IMR-90 (cell line): ENCODE results near the gene STXBP4. TPM values are rescaled to one million over a fixed set of nuclear protein-coding genes. Genes with fewer than 3 reads are reported as not detected.

Experiments used
- ATAC-seq: fragments of 200-7000 bp; cut with Tn5 transposase; 2 replicates; pipeline ENCODE4 v1.9.1; 2020; ENCODE audit warnings: low read depth, mild to moderate bottlenecking, moderate library complexity
- BruUV-seq: library from RNA; stranded (reverse); fragments of 400-500 nt; replicated peaks from 2 replicates; lab custom pipeline; 2021; lab: Mats Ljungman, UMichigan
- CTCF ChIA-PET: fragments of 300-600 bp; formaldehyde crosslinking; extraction: SDS; loops from one replicate; lab custom pipeline; 2021; ENCODE audit warnings: antibody characterized with exemption; lab: Yijun Ruan, JAX
- POLR2A ChIA-PET: fragments of 300-600 bp; sonication (Branson Sonifier 250); formaldehyde crosslinking; loops from one replicate; lab custom pipeline; 2022; ENCODE audit warnings: antibody characterized with exemption; ENCODE audit not compliant: unreplicated experiment; lab: Charles Lee
- DNase-seq: peaks from one replicate; pipeline ENCODE4 v3.0.0; 2013
- H2AFZ ChIP-seq: replicated peaks from 2 replicates; pipeline ENCODE3; 2013; ENCODE audit warnings: low read length, mild to moderate bottlenecking; ENCODE audit not compliant: poor library complexity
- H2AK5ac ChIP-seq: 2 replicates; pipeline ENCODE4 v1.6.1; 2013; ENCODE audit warnings: low read depth, low read length, inconsistent platforms
- H2AK9ac ChIP-seq: replicated peaks from 2 replicates; pipeline ENCODE3; 2013; ENCODE audit warnings: mild to moderate bottlenecking, low read depth, low read length, moderate library complexity; ENCODE audit not compliant: poor library complexity
- H2BK120ac ChIP-seq: 2 replicates; pipeline ENCODE4 v1.6.1; 2013; ENCODE audit warnings: low read depth, low read length, inconsistent platforms
- H2BK15ac ChIP-seq: 3 replicates; pipeline ENCODE4 v1.6.1; 2013; ENCODE audit warnings: low read depth, low read length, inconsistent platforms
- H2BK20ac ChIP-seq: 2 replicates; pipeline ENCODE4 v1.6.1; 2013; ENCODE audit warnings: low read depth, mild to moderate bottlenecking, inconsistent platforms, low read length, moderate library complexity
- H2BK5ac ChIP-seq: 2 replicates; pipeline ENCODE4 v1.6.1; 2013; ENCODE audit warnings: mild to moderate bottlenecking, low read depth, low read length, inconsistent platforms; ENCODE audit not compliant: poor library complexity, severe bottlenecking
- H3K14ac ChIP-seq: replicated peaks from 2 replicates; pipeline ENCODE4 v1.6.1; 2013; ENCODE audit warnings: low read depth, low read length, inconsistent platforms
- H3K18ac ChIP-seq: 2 replicates; pipeline ENCODE4 v1.6.1; 2013; ENCODE audit warnings: low read depth, low read length, control low read depth
- H3K23ac ChIP-seq: 2 replicates; pipeline ENCODE4 v1.6.1; 2013; ENCODE audit warnings: low read depth, low read length, inconsistent platforms
- H3K27ac ChIP-seq: 2 replicates; pipeline ENCODE4 v1.5.1; 2013; ENCODE audit warnings: mild to moderate bottlenecking, control low read depth, low read length; ENCODE audit not compliant: insufficient read depth
- H3K27me3 ChIP-seq: 2 replicates; pipeline ENCODE4 v1.6.1; 2013; ENCODE audit warnings: low read length; ENCODE audit not compliant: control insufficient read depth, insufficient read depth
- H3K36me3 ChIP-seq: 2 replicates; pipeline ENCODE4 v1.6.1; 2013; ENCODE audit warnings: low read length, mixed read lengths; ENCODE audit not compliant: control insufficient read depth, insufficient read depth
- H3K4ac ChIP-seq: 2 replicates; pipeline ENCODE4 v1.6.1; 2013; ENCODE audit warnings: low read depth, low read length, inconsistent platforms
- H3K4me1 ChIP-seq: 2 replicates; pipeline ENCODE4 v1.6.1; 2013; ENCODE audit warnings: low read length, mixed read lengths; ENCODE audit not compliant: control insufficient read depth, insufficient read depth
- H3K4me2 ChIP-seq: 2 replicates; pipeline ENCODE4 v1.6.1; 2013; ENCODE audit warnings: low read depth, mild to moderate bottlenecking, control low read depth, low read length, moderate library complexity
- H3K4me3 ChIP-seq: 2 replicates; pipeline ENCODE4 v1.5.1; 2013; ENCODE audit warnings: low read depth, mild to moderate bottlenecking, control low read depth, low read length, moderate library complexity; ENCODE audit not compliant: insufficient read depth
- H3K56ac ChIP-seq: 2 replicates; pipeline ENCODE4 v1.6.1; 2013; ENCODE audit warnings: low read length, inconsistent platforms; ENCODE audit not compliant: insufficient read depth; ENCODE audit errors: extremely low read depth
- H3K79me1 ChIP-seq, 2 experiments: 2 replicates each; pipeline ENCODE4 v1.6.1; 2013; ENCODE audit warnings: low read length in 2 of 2, inconsistent platforms in 1 of 2, low read depth in 1 of 2
- H3K9ac ChIP-seq: 2 replicates; pipeline ENCODE4 v1.6.1; 2013; ENCODE audit warnings: low read depth, low read length, control low read depth
- H3K9me1 ChIP-seq: 2 replicates; pipeline ENCODE4 v1.6.1; 2013; ENCODE audit warnings: low read length, inconsistent platforms; ENCODE audit not compliant: insufficient read depth
- H3K9me3 ChIP-seq: 2 replicates; pipeline ENCODE4 v1.6.1; 2013; ENCODE audit warnings: low read length; ENCODE audit not compliant: control insufficient read depth, insufficient read depth
- H4K20me1 ChIP-seq: 2 replicates; pipeline ENCODE4 v1.6.1; 2013; ENCODE audit warnings: low read length, inconsistent platforms; ENCODE audit not compliant: insufficient read depth
- H4K5ac ChIP-seq: 2 replicates; pipeline ENCODE4 v1.6.1; 2013; ENCODE audit warnings: mild to moderate bottlenecking, low read depth, low read length, control low read depth
- H4K8ac ChIP-seq, 2 experiments: 2 replicates each; pipeline ENCODE4 v1.6.1; 2013; ENCODE audit warnings: low read depth in 2 of 2, low read length in 2 of 2, control low read depth in 1 of 2, inconsistent platforms in 1 of 2
- H4K91ac ChIP-seq: 2 replicates; pipeline ENCODE4 v1.6.1; 2013; ENCODE audit warnings: low read depth, low read length, inconsistent platforms; ENCODE audit not compliant: insufficient read depth
- BHLHE40 ChIP-seq: fragments of 150-350 bp; IDR thresholded peaks from 2 replicates; pipeline ENCODE4 v1.6.1; 2016; ENCODE audit warnings: mild to moderate bottlenecking, low read depth, low read length
- CEBPB ChIP-seq: IDR thresholded peaks from 2 replicates; pipeline ENCODE4 v1.6.1; 2012; ENCODE audit warnings: low read depth, low read length, improper control_type of control experiment
- FOS ChIP-seq: fragments of 150-350 bp; IDR thresholded peaks from 2 replicates; pipeline ENCODE4 v1.6.1; 2016; ENCODE audit warnings: low read depth, low read length
- MAZ ChIP-seq: IDR thresholded peaks from 2 replicates; pipeline ENCODE4 v1.6.1; 2012; ENCODE audit warnings: low read depth, mild to moderate bottlenecking, low read length, improper control_type of control experiment, moderate library complexity, borderline replicate concordance
- RAD21 ChIP-seq: IDR thresholded peaks from 2 replicates; pipeline ENCODE4 v1.6.1; 2012; ENCODE audit warnings: low read length, improper control_type of control experiment
- WGBS, 2 experiments: methylation state at CpG; one replicate each; pipeline versions ENCODE4 v1.1.5 to v1.1.7; 2013; ENCODE audit warnings: missing lambda C conversion rate in 2 of 2; ENCODE audit not compliant: insufficient read length in 1 of 2; ENCODE audit errors: extremely low coverage in 2 of 2; 5-methylcytosine and 5-hydroxymethylcytosine counted together
- dilution Hi-C: fragments of 300-500 bp; cut with HindIII; formaldehyde crosslinking; loops from one replicate; pipeline ENCODE4 v1.14.3; 2018; ENCODE audit warnings: low sequenced_read_pairs; ENCODE audit not compliant: unreplicated experiment
- in situ Hi-C: fragments of 300-500 bp; cut with MboI; formaldehyde crosslinking; loops from 3 replicates; pipeline ENCODE4 v1.14.3; 2019; ENCODE audit warnings: low sequenced_read_pairs, inconsistent platforms, mixed read lengths
- intact Hi-C: fragments of 100-400 bp; cut with micrococcal nuclease; formaldehyde crosslinking; loops from 2 replicates; pipeline ENCODE4 v1.10.0; 2022
- polyA plus RNA-seq, 3 experiments: library from polyadenylated mRNA; depleted of rRNA; stranded (reverse); fragments of >200 nt; gene quantifications; 2 replicates each; pipeline ENCODE4 v1.2.3, GENCODE V29; 2012; ENCODE audit warnings: low replicate concordance in 1 of 3
- total RNA-seq: library from RNA; depleted of rRNA; stranded (reverse); fragments of >200 nt; gene quantifications from 2 replicates; pipeline ENCODE4 v1.2.3, GENCODE V29; 2012

Gene STXBP4
- total and polyA plus RNA-seq, 2 of the 4 experiments (the other 2 are of a cell fraction) = 4.1 to 20.4 TPM

GRCh38 chr17:54956791-54957190 is 11.8 kb upstream of the STXBP4 start:
- no peak for TF ChIP-seq CEBPB
- TF ChIP-seq RAD21 = no peak
- no peak for TF ChIP-seq FOS
- TF ChIP-seq MAZ = no peak
- TF ChIP-seq BHLHE40 = no peak
- Histone ChIP-seq H3K27me3 (no peaks in the 10 kb centered on the region), H2AK9ac (no peak overlapping the region), H3K4me2 (no peak overlapping the region), H3K14ac (no peak overlapping the region), H2AFZ (no peak overlapping the region), H4K20me1 (no peaks in the 10 kb centered on the region), H4K5ac (no peak overlapping the region), H3K4me1 (no peaks in the 10 kb centered on the region), H2BK20ac (no peak overlapping the region), H4K8ac (no peak overlapping the region), H3K23ac (no peak overlapping the region), H3K36me3 (peaks cover 28% of the 10 kb centered on the region), H3K9me1 (no peaks in the 10 kb centered on the region), H2BK5ac (no peak overlapping the region), H3K4me3 (no peak overlapping the region), H4K91ac (no peak overlapping the region), H2AK5ac (no peak overlapping the region), H3K27ac (no peak overlapping the region), H3K79me1 (no peaks in the 10 kb centered on the region; a peak in 1 of 4 replicates), H3K9ac (no peak overlapping the region), H2BK120ac (no peak overlapping the region), H3K56ac (no peak overlapping the region), H3K18ac (no peak overlapping the region), H3K9me3 (no peaks in the 10 kb centered on the region), H3K4ac (no peak overlapping the region), H2BK15ac (no peak overlapping the region)
- CTCF ChIA-PET = no interaction called here
- 100% methylated on average over 1 of the region's 3 CpGs; no CpG with 5 or more reads in 1 of the 2 experiments for WGBS, 2 experiments
- POLR2A ChIA-PET = no interaction called here
- dilution Hi-C loops (no loop called here), intact Hi-C loops (no loop called here), in situ Hi-C loops (no loop called here)
- DNase-seq (no peak), ATAC-seq (0 out of 2 replicates have a peak, but pooled peaks have one; percentile 11)
- BruUV-seq = no TSS peak
